NCI-H510A treated with DMSO at 0.1 percent for 48 hours (cell line): ENCODE data around the gene SSR1.

Experiments used
- DNase-seq: peaks from one replicate; lab custom pipeline; 2025; lab: John Stamatoyannopoulos, UW

SSR1 gene

GRCh38 chr6:7257521-7258230 is 55.3 kb downstream of the SSR1 start:
- no peak for DNase-seq

DNA sequence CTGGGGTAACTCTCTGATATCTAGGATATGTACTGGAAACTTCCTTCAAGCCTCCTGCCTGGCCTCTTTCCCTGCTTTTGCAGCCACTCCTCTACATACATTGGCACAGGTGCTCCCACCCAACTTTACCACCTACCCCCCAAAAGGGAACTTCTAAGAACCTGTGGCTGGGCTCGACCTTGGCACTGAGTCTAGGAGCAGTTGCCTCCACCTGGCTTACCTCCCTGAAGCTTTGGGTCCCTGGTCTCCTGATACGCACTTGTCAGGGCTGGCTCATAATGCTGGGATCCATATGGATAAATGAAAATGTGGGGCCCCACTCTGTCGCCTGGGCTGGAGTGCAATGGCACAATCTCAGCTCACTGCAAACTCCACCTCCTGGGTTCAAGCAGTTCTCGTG is 56.2 kb downstream of the SSR1 start:
- no peak for DNase-seq

- DNase-seq, result no peak
Observed at GRCh38 chr6:7255918-7256317, 57.1 kb downstream of the SSR1 start.

- no peak for DNase-seq
Observed at GRCh38 chr6:7254980-7255835, 57.8 kb downstream of the SSR1 start.

- DNase-seq, result no peak
Observed at GRCh38 chr6:7252390-7252789, 60.6 kb downstream of the SSR1 start.

DNA sequence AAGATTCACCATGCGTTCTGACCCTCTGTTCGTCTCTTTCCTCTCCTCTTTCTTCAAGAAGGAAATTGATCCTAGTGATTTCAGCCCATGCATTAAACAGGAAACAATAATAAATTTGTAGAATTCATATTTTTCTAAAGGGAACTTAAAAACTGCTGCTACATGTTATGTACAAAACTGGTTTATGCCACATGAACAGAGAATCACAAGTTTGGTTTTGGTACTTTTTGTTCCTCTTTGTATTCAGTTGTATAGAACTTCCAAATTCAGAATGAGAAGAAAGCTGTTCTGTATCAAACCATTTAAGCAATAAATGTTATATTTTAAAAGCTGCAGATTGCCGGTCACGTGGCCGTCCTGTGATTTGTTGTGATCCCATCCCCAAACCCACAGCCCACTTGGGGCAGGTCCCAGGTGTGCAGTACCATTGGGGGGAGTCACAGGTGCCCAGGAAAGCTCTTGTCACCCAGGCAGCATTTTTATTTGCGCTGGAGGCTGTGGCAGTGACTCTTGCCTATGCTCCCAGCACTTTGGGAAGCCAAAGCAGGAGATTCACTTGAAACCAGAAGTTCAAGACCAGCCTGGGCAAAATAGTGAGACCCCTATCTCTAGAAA is 61.2 kb downstream of the SSR1 start:
- DNase-seq, result no peak

GRCh38 chr6:7250812-7251211 is 62.2 kb downstream of the SSR1 start:
- no peak for DNase-seq

DNA sequence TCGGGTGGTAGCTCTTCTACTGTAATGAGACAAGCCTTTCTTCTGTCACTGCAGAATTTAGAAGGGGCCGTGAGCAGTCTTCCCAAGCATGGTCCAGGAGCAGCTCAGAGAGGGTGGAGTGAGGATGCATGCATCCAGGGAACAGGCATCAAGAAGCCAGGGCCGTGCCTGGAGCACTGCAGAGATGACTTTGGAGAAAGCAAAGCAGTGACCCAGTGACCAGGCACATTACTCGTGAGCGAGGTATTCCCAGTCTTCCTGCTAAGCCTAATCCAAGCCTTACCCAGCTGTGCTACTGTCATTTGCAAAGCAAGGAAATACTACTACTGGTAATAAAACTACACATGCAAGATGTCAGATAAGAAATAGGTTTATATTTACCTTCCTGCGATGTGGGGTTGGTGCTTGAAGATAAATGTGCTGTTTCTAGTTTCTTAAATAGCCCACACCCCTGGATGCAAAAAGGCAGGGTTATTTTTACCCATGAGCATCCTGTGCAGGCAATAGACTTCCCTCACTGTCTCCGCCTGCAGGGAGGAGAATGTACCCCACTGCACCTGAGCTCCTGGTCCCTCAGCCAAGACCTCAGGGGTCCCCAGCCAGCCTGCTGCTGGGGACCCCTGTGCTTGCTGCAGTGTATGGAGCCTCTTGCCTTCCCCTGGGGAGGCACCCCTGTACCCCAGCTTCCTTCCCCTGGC is 62.9 kb downstream of the SSR1 start:
- no peak for DNase-seq

DNA sequence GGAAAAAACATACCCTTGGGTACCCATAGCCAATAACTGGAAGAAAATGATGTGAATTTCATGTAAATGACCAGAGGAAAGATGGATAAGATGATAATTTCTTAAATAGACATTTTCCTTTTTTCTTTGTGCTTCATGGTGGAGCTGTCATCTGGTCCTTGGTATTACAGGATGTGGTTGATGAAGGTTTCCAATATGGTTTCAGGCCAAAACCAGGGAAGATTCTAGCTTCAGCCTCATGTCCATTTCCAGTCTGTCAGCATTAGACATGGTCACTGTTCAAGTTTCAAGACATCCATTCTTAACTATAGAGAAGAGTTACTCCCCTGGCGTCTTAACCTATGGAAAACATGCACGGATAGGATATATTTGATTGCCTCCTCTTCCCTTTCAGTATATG is 63.6 kb downstream of the SSR1 start:
- no peak for DNase-seq

- no peak for DNase-seq
Observed at GRCh38 chr6:7247828-7248227, 65.2 kb downstream of the SSR1 start.

- DNase-seq, result no peak
Observed at GRCh38 chr6:7247179-7247456, 65.9 kb downstream of the SSR1 start.

- no peak for DNase-seq
Observed at GRCh38 chr6:7246401-7247178, 66.4 kb downstream of the SSR1 start.

DNA sequence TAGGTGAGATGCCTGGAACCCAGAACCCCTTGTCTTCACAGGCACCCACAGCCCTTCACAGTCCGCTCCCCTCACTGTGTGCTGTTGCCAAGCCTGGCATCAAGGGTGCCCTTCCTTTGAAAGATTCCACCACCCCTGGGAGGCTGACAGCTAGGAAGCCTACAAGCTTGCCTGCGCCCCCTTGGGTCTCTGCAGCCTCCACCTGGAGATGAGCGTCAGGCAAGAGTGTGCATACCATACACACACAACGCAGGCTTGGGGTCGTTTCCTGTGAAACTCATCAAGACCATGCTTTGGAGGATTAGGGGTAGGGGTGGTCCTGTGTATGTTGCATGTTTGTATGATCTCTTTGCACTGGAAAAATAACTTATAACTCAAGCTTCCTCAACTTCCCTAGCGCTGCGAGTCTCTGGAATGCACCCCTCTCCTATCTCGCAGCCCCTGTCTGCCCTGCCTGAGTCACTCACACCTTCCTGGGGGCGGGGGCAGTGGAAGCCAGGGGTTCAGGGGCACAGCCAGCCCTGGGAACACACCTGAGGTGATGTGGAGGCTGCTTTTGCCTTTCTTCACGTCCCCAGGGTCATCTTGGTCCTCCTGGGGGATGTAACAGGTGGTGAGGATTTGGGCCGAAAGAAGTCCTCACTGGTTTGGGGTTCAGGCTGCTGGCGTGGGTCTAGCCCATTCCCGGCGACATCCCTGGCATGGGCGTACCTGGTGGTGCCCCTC is 67.2 kb downstream of the SSR1 start:
- no peak for DNase-seq

- DNase-seq, result peak; percentile 73
Observed at GRCh38 chr6:7243179-7243981, 69.6 kb downstream of the SSR1 start.

GRCh38 chr6:7242835-7243178 is 70.2 kb downstream of the SSR1 start:
- no peak for DNase-seq

GRCh38 chr6:7241709-7242645 is 71.0 kb downstream of the SSR1 start:
- no peak for DNase-seq

- no peak for DNase-seq
Observed at GRCh38 chr6:7241160-7241559, 71.8 kb downstream of the SSR1 start.

GRCh38 chr6:7240351-7240750 is 72.6 kb downstream of the SSR1 start:
- DNase-seq, result no peak

DNA sequence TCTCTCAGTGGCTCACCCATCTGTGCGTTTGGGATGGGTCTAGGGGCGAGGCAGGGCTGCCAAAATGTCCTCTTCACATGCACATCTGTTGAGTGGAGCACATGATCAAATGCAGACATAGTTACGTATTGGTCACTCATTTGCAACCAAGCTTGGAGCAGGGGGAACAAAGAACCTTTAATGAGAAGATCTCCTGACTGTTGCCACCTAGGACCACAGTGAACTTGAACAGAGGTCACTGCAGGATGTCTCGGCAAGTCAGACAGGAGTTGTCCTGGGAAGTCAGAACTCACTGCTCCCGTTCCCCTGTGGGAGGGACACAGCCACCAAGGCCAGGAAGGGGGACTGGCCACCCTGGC is 73.4 kb downstream of the SSR1 start:
- no peak for DNase-seq
